GM15510 (cell line): ENCODE measurements around the gene GPS2.

Source experiments
- POLR2A ChIP-seq: IDR thresholded peaks from 3 replicates; pipeline ENCODE4 v1.6.1; 2011; ENCODE audit warnings: borderline replicate concordance; ENCODE audit not compliant: insufficient read length; ENCODE audit errors: extremely low read depth

The GPS2 gene

DNA sequence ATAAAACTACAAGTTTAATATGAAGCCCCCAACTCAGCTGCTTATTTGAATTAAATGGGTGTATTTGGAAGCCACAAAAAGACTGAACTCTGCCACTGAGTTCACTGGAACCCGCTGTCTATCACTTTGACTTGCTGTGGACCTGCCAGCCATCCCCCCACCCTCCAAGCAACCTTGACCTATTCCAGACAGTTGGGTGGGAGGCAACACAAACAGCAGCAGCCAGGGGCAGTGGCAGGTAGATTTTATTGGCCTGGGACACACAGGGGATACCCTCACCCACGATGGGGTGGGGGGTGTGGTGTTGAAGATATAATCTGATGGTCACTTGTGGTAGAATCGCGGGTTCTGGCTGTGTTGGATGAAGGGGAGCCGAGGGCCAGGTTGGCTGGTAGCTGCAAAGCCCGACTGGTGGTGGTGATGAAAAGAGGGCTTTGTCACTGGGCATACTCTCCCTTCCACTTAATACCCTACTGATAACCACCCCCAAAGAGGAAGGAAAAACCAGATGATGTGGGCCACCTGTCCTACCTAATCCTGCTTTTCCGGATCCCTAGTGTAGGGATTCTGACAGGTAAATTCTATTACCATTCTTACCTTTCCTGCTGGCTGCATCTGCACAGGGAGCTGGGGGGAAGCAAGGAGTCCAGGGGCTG is 2.6 kb downstream of the GPS2 start:
- TF ChIP-seq POLR2A = no peak

GRCh38 chr17:7311110-7311705 is 4.0 kb downstream of the GPS2 start:
- TF ChIP-seq POLR2A = no peak

DNA sequence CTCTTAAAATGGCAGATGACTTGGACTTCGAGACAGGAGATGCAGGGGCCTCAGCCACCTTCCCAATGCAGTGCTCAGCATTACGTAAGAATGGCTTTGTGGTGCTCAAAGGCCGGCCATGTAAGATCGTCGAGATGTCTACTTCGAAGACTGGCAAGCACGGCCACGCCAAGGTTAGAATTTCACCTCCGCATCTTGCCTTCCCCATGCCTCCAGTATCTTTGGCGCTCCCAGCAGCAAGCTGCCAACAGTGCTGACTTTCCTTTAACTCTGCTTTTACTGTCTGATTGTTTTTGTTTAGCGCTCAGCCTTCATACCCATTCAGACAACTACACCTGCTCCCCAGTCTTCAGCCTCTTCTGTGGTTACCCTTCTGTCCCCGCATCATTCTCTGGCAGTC is 5.5 kb downstream of the GPS2 start:
- no peak for TF ChIP-seq POLR2A

DNA sequence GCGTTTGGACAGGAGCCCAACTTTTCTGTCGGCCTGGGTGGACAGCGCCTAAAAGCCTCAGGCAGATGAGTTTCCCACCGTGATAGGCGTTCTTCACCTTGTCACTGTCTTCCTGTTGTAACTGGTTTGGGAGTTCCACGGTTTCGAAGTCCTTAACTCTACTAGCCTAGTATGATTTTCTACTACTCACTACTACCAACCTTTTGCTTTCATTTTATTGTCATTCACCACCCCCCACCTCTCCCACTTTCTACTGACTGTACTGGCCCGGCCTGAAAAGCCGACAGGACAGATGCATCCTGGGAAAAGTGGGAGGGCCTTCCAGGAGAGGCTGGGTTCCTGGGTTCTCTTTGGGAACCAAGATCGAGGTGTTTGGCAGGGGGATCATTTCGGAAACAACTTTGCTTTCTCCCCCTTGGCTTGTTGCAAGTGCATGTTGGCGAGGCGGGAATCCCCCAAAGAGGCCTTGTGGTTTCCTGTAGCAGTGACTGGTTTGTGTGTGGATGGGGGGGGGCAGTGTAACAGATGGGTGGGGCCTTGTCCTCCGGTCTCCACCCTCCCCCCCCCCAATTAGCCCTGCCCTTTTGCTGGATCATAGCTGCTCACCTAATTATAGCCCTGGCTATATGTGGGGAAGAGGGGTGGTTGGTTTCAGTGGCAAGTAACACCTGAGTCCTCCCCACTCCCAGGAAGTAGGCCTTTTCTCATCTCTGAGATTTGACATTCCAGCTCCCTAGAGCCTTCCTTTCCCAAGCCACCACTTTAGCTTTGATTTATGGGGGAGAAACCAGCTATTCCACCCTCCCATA is 6.3 kb downstream of the GPS2 start:
- TF ChIP-seq POLR2A = no peak

DNA sequence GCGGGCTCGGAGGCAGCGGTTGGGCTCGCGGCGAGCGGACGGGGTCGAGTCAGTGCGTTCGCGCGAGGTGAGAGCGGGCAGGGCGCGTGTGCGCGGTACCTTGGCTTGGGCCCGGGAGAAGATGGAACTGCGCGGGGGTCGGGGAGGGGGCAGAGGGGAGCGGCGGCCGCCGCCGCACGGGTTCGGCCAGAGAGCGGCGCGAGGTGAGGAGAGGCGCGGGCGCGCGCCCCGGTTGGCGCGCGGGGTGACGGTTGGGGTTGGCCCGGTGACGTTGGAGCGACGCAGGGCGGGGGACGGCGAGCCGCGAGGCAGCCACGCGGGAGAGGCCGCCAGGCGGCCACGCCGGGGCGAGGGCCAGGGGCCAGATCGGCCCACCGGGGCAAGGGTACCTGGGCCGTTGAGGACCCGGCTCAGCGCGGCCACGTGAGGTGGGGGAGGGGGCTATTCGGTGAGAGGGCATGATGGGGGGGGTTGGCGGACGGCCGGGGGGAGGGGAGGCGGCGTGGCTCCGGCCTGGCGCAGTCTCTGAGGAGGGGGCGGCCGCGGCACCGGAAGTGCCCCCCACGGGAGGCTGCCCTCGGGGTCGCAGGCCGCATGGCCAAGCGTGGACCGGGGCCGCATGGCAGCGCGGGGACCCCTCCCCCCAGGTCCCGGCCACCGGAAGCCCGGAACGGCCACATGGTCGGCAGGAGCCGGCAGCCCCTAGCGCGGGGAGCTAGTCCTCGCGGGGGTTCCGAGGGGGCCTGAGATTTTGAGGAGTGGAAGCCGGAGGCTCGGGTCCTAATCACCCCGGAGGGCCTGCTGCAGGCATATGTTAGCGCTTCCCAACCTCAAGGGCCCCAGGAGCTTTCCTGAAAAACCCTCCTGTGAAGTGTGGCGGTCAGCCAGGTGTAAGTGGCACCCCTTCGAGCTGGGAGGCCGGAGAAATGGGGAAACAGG is 7.2 kb downstream of the GPS2 start:
- peak; percentile 30 for TF ChIP-seq POLR2A

DNA sequence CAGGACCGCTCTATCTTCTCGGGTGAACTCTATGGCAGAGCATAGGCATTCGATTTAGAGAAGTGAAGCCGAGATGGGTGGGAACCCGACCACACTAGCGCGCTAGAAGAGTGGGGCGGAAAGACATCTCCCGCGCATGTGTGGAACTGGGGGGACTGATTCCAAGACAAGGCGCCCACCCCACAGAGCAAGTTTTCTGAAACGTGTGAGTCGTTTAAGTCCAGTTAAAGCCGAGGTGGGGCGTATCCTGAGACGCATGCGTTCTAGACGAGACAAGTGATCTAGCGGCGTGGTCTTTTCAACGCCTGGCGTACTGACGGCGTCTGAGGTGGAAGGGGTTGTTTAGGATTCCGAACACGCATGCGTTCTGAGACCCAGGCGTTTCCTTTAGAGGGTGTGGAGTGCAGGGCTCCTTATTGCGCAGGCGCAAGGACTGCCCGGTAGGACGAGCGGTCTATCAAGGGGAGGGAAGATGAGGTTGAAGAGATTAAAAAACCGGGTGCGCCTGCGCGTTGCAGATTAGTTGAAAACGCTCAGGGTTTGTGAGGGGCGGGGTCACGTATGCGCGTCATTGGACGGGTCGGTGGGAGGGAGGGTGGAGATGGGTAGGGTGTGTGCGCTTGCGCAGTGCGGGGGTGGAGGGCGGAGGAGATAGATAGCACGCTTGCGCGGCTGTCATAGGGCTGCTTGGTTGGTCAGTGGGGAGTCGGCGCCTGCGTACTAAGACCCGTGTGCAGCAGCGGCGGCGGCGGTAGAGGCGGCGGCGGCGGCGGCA is 8.1 kb downstream of the GPS2 start, which contains the start of gene EIF5A:
EIF5A (plus strand) TSS at position 718 of the 775 bp plus-strand sequence. CDS start 2,008 bp downstream, outside the sequence.
- peak; percentile 84 for TF ChIP-seq POLR2A

DNA sequence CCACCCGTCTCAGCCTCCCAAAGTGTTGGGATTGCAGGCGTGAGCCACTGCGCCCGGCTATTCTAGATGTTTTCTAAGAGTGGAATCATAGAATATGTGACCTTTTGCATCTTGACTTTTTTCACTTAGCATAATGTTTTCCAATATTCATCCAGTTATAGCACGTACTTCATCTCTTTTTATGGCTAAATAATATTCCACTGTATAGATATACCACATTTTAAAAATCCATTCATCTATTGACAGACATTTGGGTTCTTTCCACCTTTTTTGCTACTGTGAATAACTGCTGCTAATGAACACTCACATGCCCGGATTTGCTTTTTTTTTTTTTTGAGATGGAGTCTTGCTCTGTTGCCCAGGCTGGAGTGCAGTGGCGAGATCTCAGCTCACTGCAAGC is 11.0 kb downstream of the GPS2 start:
- no peak for TF ChIP-seq POLR2A

DNA sequence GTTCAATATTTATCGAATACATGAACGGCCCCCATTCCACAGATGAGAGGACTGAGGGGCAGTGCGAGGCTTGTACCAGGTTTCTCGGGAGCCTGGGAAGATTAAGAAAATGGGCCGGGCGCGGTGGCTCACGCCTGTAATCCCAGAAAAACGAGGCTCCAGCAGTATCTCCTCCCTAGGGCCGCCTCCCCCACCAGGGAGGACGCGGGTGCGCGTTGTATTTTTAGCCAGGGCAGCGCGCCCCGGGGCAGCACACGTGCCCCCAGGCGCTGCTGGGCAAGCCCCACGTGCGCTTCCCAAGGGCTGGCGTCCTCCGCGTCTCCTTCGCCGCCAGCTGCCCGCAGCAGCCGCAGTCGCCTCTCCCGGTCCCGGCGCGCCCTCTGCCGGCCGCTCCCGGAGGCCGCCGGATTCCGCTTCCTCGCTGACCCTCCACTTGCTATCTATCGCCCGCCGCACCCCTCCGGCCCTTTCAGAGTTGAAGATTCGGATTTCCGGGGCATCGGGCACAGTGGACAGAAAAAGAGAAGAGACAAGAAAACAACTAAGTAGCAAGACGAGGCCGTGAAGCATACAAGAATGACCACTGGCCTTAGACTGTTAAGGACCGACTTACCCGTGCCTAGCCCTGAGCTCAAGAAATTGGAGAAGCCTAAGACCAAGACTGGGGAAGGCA is 18.8 kb downstream of the GPS2 start:
- TF ChIP-seq POLR2A = no peak

DNA sequence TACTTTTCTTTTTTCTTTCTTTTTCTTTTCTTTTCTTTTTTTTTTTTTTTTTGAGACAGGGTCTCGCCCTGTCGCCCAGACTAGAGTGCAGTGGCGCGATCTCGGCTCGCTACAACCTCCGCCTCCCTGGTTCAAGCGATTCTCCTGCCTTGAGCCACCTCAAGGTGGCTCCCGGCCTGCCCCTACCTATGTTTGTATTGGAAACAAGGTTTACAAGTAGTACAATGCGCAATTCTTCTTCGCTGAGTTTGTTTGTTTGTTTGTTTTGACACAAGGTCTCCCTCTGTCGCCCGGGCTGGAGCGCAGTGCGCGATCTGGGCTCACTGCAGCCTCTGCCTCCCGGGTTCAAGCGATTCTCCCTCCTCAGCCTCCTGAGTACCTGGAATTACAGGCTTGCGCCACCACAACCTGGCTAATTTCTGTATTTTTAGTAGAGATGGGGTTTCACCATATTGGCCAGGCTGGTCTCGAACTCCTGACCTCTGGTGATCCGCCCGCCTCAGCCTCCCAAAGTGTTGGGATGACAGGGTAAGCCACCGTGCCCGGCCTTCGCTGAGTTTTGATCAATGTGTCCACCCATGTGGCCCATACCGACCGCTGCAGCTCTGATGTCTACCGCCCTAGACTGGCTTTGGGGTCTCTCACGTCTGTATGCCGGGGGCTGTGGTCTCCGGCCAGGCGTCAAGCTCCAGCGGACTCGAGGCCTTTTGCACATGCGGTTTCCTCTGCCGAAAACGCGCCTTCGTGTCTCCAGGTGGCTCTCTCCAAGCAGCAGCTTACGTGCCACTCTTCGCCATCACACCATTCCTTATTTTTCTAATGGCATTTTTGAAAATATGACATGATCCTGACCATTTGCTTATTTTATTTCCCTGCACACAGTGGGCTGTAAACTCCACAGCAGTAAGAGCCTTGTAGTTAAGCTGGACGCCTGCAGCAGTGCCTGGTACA is 19.7 kb downstream of the GPS2 start:
- no peak for TF ChIP-seq POLR2A

DNA sequence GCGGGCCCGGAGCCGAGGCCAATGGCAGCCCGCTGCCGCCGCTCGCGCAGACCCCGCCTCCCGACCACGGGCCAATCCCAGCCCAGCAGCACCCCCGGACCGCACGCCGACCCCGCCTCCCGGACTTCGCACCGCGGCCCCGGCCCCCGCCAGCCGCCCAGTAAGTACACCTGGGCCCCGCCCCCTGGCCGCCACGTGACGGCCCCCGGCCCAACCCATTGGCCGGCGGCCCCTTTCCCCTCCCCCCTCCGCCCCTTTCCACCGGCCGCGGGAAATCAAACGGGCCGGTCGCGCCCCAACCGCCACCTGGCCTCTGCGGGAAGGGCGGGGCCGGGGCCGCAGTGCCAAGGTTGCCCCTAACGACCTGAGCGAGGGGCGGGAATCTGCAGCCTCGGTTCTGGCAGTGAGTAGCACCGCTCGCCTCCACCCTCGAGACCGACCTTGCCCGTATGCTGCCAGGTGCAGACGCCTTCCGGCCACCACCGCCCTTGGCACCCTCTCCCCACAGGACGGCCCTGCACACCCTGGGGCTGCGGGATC is 20.5 kb downstream of the GPS2 start, which contains the start of gene YBX2:
YBX2 (minus strand) TSS at position 26 of the 540 bp plus-strand sequence. CDS start 139 bp downstream, outside the sequence.
- TF ChIP-seq POLR2A = no peak

GRCh38 chr17:7293816-7294613 is 21.1 kb downstream of the GPS2 start:
- TF ChIP-seq POLR2A = no peak

GRCh38 chr17:7293159-7293558 is 22.0 kb downstream of the GPS2 start:
- no peak for TF ChIP-seq POLR2A

DNA sequence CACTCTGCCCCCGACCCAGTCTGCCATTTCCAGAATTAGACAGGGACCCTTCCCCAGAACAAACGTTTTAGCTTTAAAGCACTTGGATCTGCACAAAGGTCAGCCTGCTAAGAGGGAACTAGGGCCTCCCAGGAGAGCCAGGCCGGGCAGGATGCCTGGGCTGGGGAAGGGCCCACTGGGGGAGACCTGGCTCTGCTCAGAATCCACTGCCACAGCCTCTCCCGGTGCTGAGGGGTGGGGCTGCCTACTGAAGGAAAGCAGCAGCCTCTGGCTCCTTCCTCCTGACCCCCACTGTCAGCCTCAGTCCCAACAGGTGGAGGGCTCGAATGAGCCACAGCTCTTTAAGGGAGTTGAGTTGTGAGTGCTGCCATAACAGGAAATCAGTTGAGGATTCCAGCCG is 22.4 kb downstream of the GPS2 start:
- no peak for TF ChIP-seq POLR2A
